ENCODE data around the gene EYA2.

- TF ChIP-seq BHLHE40 (IDR thresholded peaks at IDR 0.05; ENCODE audit: borderline replicate concordance), result no peak
- no peak for TF ChIP-seq ARNT (IDR thresholded peaks at IDR 0.05)
- TF ChIP-seq PKNOX1 (IDR thresholded peaks at IDR 0.05), result no peak
- no peak for TF ChIP-seq ELF4 (IDR thresholded peaks at IDR 0.05)
- TF ChIP-seq FOXM1 (IDR thresholded peaks at IDR 0.05; ENCODE audit: borderline replicate concordance), result no peak
- no peak for TF ChIP-seq HDGF (IDR thresholded peaks at IDR 0.05; ENCODE audit: borderline replicate concordance)
- TF ChIP-seq FOXK2 (IDR thresholded peaks at IDR 0.05), result no peak
- TF ChIP-seq SUZ12 (IDR thresholded peaks at IDR 0.05), result no peak
- TF ChIP-seq NFRKB (IDR thresholded peaks at IDR 0.05), result no peak
These were observed 301.7 kb downstream of the EYA2 start for GRCh38 chr20:47196091-47197081.

All from HEK293T (cell line).